Osteoblast (primary cell): ENCODE data around the gene MAGOH. TPM values are rescaled to one million over a fixed set of nuclear protein-coding genes. Genes with fewer than 3 reads are reported as not detected.

Source experiments
- DNase-seq: peaks from one replicate; pipeline ENCODE4 v3.0.0; 2011; ENCODE audit warnings: low spot score, mixed read lengths; ENCODE audit not compliant: insufficient read length; ENCODE audit errors: missing footprints
- H2AFZ ChIP-seq: 2 replicates; pipeline ENCODE4 v1.6.0; 2011; ENCODE audit warnings: mild to moderate bottlenecking, low read length
- H3K27ac ChIP-seq: 2 replicates; pipeline ENCODE4 v1.5.1; 2011; ENCODE audit warnings: mild to moderate bottlenecking, low read depth, low read length, moderate library complexity
- H3K27me3 ChIP-seq: 2 replicates; pipeline ENCODE4 v1.6.0; 2012; ENCODE audit warnings: mild to moderate bottlenecking, control low read depth, inconsistent platforms, low read length, moderate library complexity; ENCODE audit not compliant: insufficient read depth
- H3K36me3 ChIP-seq: 2 replicates; pipeline ENCODE4 v1.5.1; 2011; ENCODE audit warnings: mild to moderate bottlenecking, low read length, control low read depth, moderate library complexity; ENCODE audit not compliant: insufficient read depth
- H3K4me1 ChIP-seq: 2 replicates; pipeline ENCODE4 v1.5.1; 2011; ENCODE audit warnings: mild to moderate bottlenecking, low read length, control low read depth, moderate library complexity; ENCODE audit not compliant: insufficient read depth
- H3K4me2 ChIP-seq: 2 replicates; pipeline ENCODE4 v1.6.0; 2011; ENCODE audit warnings: mild to moderate bottlenecking, low read length; ENCODE audit not compliant: insufficient read depth
- H3K4me3 ChIP-seq: fragments of 200-600 bp; sonication (generic); 3 replicates; pipeline ENCODE4 v1.5.1; 2012; ENCODE audit warnings: mild to moderate bottlenecking, low read length, inconsistent platforms; ENCODE audit not compliant: insufficient read depth
- H3K79me2 ChIP-seq: 2 replicates; pipeline ENCODE4 v1.6.0; 2012; ENCODE audit warnings: mild to moderate bottlenecking, low read length, control low read depth, inconsistent platforms; ENCODE audit not compliant: insufficient read depth
- H3K9me3 ChIP-seq: 2 replicates; pipeline ENCODE4 v1.5.1; 2011; ENCODE audit warnings: low read depth, low read length, control low read depth
- H4K20me1 ChIP-seq: 2 replicates; pipeline ENCODE4 v1.6.0; 2012; ENCODE audit warnings: mild to moderate bottlenecking, low read length, control low read depth; ENCODE audit not compliant: insufficient read depth
- total RNA-seq: library from RNA; depleted of rRNA; stranded (reverse); fragments of >200 nt; gene quantifications from 2 replicates; pipeline ENCODE4 v1.2.3, GENCODE V29; 2012
- TF ChIP-seq, protein P1 (sequence below): IDR thresholded peaks from 2 replicates; pipeline ENCODE4 v1.5.1; 2011; ENCODE audit warnings: mild to moderate bottlenecking, low read depth, low read length, moderate library complexity; ENCODE audit errors: extremely low read depth

MAGOH gene
- total RNA-seq, 1 donor: 22.8 TPM

GRCh38 chr1:53254011-53254640 lies 15.8 kb upstream of the MAGOH start:
- peaks cover 11% of the 10 kb centered on the region for H3K4me1 ChIP-seq
- H3K27ac ChIP-seq: peak overlapping the region; percentile 53
- H3K4me3 ChIP-seq: no peak overlapping the region
- peaks cover 3% of the 10 kb centered on the region for H3K36me3 ChIP-seq
- TF ChIP-seq, protein P1, sequence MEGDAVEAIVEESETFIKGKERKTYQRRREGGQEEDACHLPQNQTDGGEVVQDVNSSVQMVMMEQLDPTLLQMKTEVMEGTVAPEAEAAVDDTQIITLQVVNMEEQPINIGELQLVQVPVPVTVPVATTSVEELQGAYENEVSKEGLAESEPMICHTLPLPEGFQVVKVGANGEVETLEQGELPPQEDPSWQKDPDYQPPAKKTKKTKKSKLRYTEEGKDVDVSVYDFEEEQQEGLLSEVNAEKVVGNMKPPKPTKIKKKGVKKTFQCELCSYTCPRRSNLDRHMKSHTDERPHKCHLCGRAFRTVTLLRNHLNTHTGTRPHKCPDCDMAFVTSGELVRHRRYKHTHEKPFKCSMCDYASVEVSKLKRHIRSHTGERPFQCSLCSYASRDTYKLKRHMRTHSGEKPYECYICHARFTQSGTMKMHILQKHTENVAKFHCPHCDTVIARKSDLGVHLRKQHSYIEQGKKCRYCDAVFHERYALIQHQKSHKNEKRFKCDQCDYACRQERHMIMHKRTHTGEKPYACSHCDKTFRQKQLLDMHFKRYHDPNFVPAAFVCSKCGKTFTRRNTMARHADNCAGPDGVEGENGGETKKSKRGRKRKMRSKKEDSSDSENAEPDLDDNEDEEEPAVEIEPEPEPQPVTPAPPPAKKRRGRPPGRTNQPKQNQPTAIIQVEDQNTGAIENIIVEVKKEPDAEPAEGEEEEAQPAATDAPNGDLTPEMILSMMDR: no peak
- H4K20me1 ChIP-seq: no peaks in the 10 kb centered on the region
- no peaks in the 10 kb centered on the region for H3K9me3 ChIP-seq
- no peak overlapping the region for H3K4me2 ChIP-seq
- H3K79me2 ChIP-seq: no peaks in the 10 kb centered on the region
- no peak for DNase-seq
- no peaks in the 10 kb centered on the region for H3K27me3 ChIP-seq
- H2AFZ ChIP-seq: no peak overlapping the region

DNA sequence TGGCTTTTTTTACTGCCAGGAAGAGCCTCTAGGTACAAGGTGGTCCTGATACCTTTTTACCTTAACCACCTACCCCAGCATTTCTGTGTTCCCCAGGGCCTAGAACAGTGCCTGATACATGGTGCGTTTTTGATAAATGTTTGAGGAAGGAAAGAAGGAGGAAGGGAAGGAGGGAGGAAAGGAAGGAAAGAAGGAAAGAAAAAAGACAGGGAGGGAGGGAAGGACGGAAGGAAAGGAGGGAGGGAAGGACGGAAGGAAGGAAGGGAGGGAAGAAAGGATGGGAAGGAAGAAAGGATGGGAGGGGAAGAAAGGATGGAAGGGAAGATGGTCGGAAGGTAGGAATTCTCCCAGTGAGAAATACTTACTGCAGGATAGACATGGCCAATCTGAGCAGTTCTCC lies 12.0 kb upstream of the MAGOH start:
- Histone ChIP-seq H3K9me3 (no peaks in the 10 kb centered on the region), H3K79me2 (no peaks in the 10 kb centered on the region), H3K4me1 (peaks cover 23% of the 10 kb centered on the region), H4K20me1 (no peaks in the 10 kb centered on the region), H3K36me3 (no peaks in the 10 kb centered on the region), H3K27ac (no peak overlapping the region), H3K4me3 (no peak overlapping the region), H3K4me2 (no peak overlapping the region), H2AFZ (no peak overlapping the region), H3K27me3 (no peaks in the 10 kb centered on the region)
- TF ChIP-seq, protein P1: no peak
- no peak for DNase-seq

- no peak overlapping the region for H3K27ac ChIP-seq
- TF ChIP-seq, protein P1: no peak
- H4K20me1 ChIP-seq: no peaks in the 10 kb centered on the region
- no peak overlapping the region for H3K4me3 ChIP-seq
- H2AFZ ChIP-seq: no peak overlapping the region
- peaks cover 23% of the 10 kb centered on the region for H3K4me1 ChIP-seq
- H3K79me2 ChIP-seq: no peaks in the 10 kb centered on the region
- no peaks in the 10 kb centered on the region for H3K36me3 ChIP-seq
- H3K9me3 ChIP-seq: no peaks in the 10 kb centered on the region
- H3K27me3 ChIP-seq: no peaks in the 10 kb centered on the region
- no peak overlapping the region for H3K4me2 ChIP-seq
- no peak for DNase-seq
Observed at GRCh38 chr1:53249706-53250105, 11.4 kb upstream of the MAGOH start.

DNA sequence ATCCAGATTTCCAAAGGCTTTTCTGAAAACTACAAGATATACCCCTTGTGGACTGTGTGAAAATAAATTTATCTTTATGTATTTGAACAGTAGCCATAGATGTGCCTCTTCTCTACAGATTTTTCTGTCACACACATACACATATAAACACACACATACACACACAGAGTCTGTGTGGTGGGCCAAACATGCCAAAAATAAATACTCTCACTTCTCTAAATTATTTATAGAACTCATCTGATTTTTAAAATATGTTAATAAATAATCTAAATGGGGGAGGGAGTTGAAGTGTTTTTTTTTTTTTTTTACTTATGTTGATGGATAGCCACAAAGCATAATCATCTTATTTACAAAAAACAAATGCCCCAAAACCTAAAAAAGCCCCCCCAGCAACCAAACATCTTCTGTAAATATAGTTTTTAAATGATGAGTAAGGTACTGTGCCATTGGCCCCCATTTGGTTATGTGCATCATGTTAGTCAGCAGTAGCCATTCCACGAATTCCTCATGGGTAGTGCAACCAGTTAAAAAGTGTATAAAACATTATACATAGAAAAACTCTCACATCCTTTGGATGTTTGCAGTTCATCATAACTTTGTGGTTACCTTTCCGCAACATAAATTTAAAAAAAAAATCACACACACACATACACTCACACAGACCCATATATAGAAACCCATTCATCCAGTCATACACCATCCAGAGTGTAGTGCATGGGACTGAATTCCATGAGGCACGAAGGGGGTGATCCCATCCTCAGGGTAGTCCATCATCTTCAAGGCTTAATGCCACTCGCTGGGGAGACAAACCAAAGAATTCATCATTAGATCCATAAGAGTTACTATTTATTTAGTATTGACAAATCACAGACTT lies 8.2 kb upstream of the MAGOH start:
- no peaks in the 10 kb centered on the region for H3K79me2 ChIP-seq
- H3K4me2 ChIP-seq: peak overlapping the region; percentile 3
- H2AFZ ChIP-seq: no peak overlapping the region
- no peak overlapping the region for H3K4me3 ChIP-seq
- no peaks in the 10 kb centered on the region for H3K27me3 ChIP-seq
- H3K4me1 ChIP-seq: peaks cover 12% of the 10 kb centered on the region
- no peaks in the 10 kb centered on the region for H3K36me3 ChIP-seq
- no peaks in the 10 kb centered on the region for H3K9me3 ChIP-seq
- H4K20me1 ChIP-seq: no peaks in the 10 kb centered on the region
- DNase-seq: peak; percentile 66
- peak overlapping the region; percentile 78 for H3K27ac ChIP-seq
- TF ChIP-seq, protein P1: no peak
